H9 (cell line): ENCODE measurements around the gene RALA. TPM values are rescaled to one million over a fixed set of nuclear protein-coding genes. Genes with fewer than 3 reads are reported as not detected.

Source experiments
- DNase-seq: peaks from one replicate; pipeline ENCODE4 v3.0.0-alpha.2; 2017
- H2AFZ ChIP-seq: one replicate; pipeline ENCODE4 v1.6.1; 2013; ENCODE audit warnings: mild to moderate bottlenecking, low read length, control low read depth, moderate library complexity
- H2AK5ac ChIP-seq: 2 replicates; pipeline ENCODE4 v1.6.1; 2013; ENCODE audit warnings: low read length, control low read depth, mixed read lengths; ENCODE audit not compliant: insufficient read length
- H2BK120ac ChIP-seq: one replicate; pipeline ENCODE4 v1.6.1; 2013; ENCODE audit warnings: low read depth, mild to moderate bottlenecking, low read length, control low read depth, inconsistent platforms; ENCODE audit not compliant: poor library complexity, severe bottlenecking
- H2BK12ac ChIP-seq: 2 replicates; pipeline ENCODE4 v1.6.1; 2013; ENCODE audit warnings: low read length, control low read depth, mixed read lengths, low read depth; ENCODE audit not compliant: insufficient read length
- H2BK15ac ChIP-seq: 2 replicates; pipeline ENCODE4 v1.6.1; 2013; ENCODE audit warnings: low read depth, low read length, control low read depth
- H2BK20ac ChIP-seq: one replicate; pipeline ENCODE4 v1.6.1; 2013; ENCODE audit warnings: low read depth, mild to moderate bottlenecking, low read length, control low read depth, inconsistent platforms; ENCODE audit not compliant: poor library complexity, severe bottlenecking
- H2BK5ac ChIP-seq: 2 replicates; pipeline ENCODE4 v1.6.1; 2013; ENCODE audit warnings: low read length, control low read depth, mixed read lengths; ENCODE audit not compliant: insufficient read length
- H3K14ac ChIP-seq: 2 replicates; pipeline ENCODE4 v1.6.1; 2013; ENCODE audit warnings: low read length, control low read depth; ENCODE audit not compliant: insufficient read depth
- H3K18ac ChIP-seq: 2 replicates; pipeline ENCODE4 v1.6.1; 2013; ENCODE audit warnings: low read depth, mild to moderate bottlenecking, mixed read lengths, low read length, control low read depth; ENCODE audit not compliant: insufficient read length
- H3K23ac ChIP-seq: 2 replicates; pipeline ENCODE4 v1.6.1; 2013; ENCODE audit warnings: low read length, control low read depth, mixed read lengths, low read depth; ENCODE audit not compliant: insufficient read length
- H3K23me2 ChIP-seq: 2 replicates; pipeline ENCODE4 v1.6.1; 2013; ENCODE audit warnings: low read depth, mild to moderate bottlenecking, mixed read lengths, low read length, control low read depth; ENCODE audit not compliant: insufficient read length, poor library complexity, severe bottlenecking
- H3K27ac ChIP-seq: 2 replicates; pipeline ENCODE4 v1.5.1; 2013; ENCODE audit warnings: low read length, control low read depth, mixed read lengths, low read depth; ENCODE audit not compliant: insufficient read length
- H3K27me3 ChIP-seq: 2 replicates; pipeline ENCODE4 v1.6.1; 2013; ENCODE audit warnings: low read length, control low read depth, inconsistent platforms; ENCODE audit not compliant: insufficient read depth
- H3K4ac ChIP-seq: 2 replicates; pipeline ENCODE4 v1.6.1; 2013; ENCODE audit warnings: low read depth, mild to moderate bottlenecking, control low read depth, inconsistent platforms, low read length, moderate library complexity
- H3K4me1 ChIP-seq: 2 replicates; pipeline ENCODE4 v1.6.1; 2013; ENCODE audit warnings: low read length, control low read depth, inconsistent platforms; ENCODE audit not compliant: insufficient read depth
- H3K4me2 ChIP-seq: 2 replicates; pipeline ENCODE4 v1.6.1; 2013; ENCODE audit warnings: low read length, control low read depth, mixed read lengths; ENCODE audit not compliant: insufficient read length, insufficient read depth
- H3K56ac ChIP-seq: 2 replicates; pipeline ENCODE4 v1.6.1; 2013; ENCODE audit warnings: low read depth, mild to moderate bottlenecking, mixed read lengths, low read length, control low read depth; ENCODE audit not compliant: insufficient read length
- H3K79me1 ChIP-seq: 2 replicates; pipeline ENCODE4 v1.6.1; 2013; ENCODE audit warnings: low read depth, mild to moderate bottlenecking, moderate library complexity, low read length, control low read depth, inconsistent platforms; ENCODE audit not compliant: insufficient read depth, poor library complexity, severe bottlenecking
- H3K79me2 ChIP-seq: 2 replicates; pipeline ENCODE4 v1.6.1; 2013; ENCODE audit warnings: low read length, control low read depth, inconsistent platforms; ENCODE audit not compliant: insufficient read depth
- H3K9ac ChIP-seq: 2 replicates; pipeline ENCODE4 v1.6.1; 2013; ENCODE audit warnings: low read length, control low read depth, mixed read lengths; ENCODE audit not compliant: insufficient read length; ENCODE audit errors: extremely low read depth
- H3K9me3 ChIP-seq: one replicate; pipeline ENCODE4 v1.6.1; 2013; ENCODE audit warnings: low read depth, low read length, inconsistent platforms; ENCODE audit not compliant: control insufficient read depth
- H3T11ph ChIP-seq: one replicate; pipeline ENCODE4 v1.6.1; 2013; ENCODE audit warnings: mild to moderate bottlenecking, low read length, control low read depth, inconsistent platforms
- H4K20me1 ChIP-seq: one replicate; pipeline ENCODE4 v1.6.1; 2013; ENCODE audit not compliant: control insufficient read depth, insufficient read length, insufficient read depth
- H4K5ac ChIP-seq: 2 replicates; pipeline ENCODE4 v1.6.1; 2013; ENCODE audit warnings: low read depth, mild to moderate bottlenecking, mixed read lengths, low read length, control low read depth; ENCODE audit not compliant: insufficient read length
- H4K8ac ChIP-seq: replicated peaks from 2 replicates; pipeline ENCODE4 v1.6.1; 2013; ENCODE audit warnings: low read length, control low read depth, mixed read lengths, low read depth; ENCODE audit not compliant: insufficient read length
- H4K91ac ChIP-seq: 2 replicates; pipeline ENCODE4 v1.6.1; 2013; ENCODE audit warnings: low read depth, mild to moderate bottlenecking, moderate library complexity, mixed read lengths, low read length, control low read depth; ENCODE audit not compliant: insufficient read length
- H3K27ac Mint-ChIP-seq, 3 experiments: 2 replicates in 2 of 3; 3 replicates in 1 of 3; pipeline ENCODE4 v1.8.0; 2020 to 2021; ENCODE audit warnings: mixed read lengths in 3 of 3, mild to moderate bottlenecking in 1 of 3, moderate library complexity in 1 of 3
- H3K27me3 Mint-ChIP-seq: 2 replicates; pipeline ENCODE4 v1.8.0; 2021; ENCODE audit warnings: low read depth, mild to moderate bottlenecking, moderate library complexity, mixed read lengths
- H3K36me3 Mint-ChIP-seq, 3 experiments: 2 replicates in 2 of 3; 3 replicates in 1 of 3; pipeline ENCODE4 v1.8.0; 2020 to 2021; ENCODE audit warnings: low read depth in 3 of 3, mixed read lengths in 3 of 3; ENCODE audit not compliant: insufficient read depth in 1 of 3
- H3K4me1 Mint-ChIP-seq, 2 experiments: 2 replicates each; pipeline ENCODE4 v1.8.0; 2020; ENCODE audit warnings: mixed read lengths in 2 of 2
- H3K4me3 Mint-ChIP-seq, 2 experiments: 2 replicates in 1 of 2; 3 replicates in 1 of 2; pipeline ENCODE4 v1.8.0; 2020 to 2021; ENCODE audit warnings: mild to moderate bottlenecking in 2 of 2, mixed read lengths in 2 of 2, moderate library complexity in 1 of 2
- H3K9me3 Mint-ChIP-seq, 2 experiments: 2 replicates in 1 of 2; 3 replicates in 1 of 2; pipeline ENCODE4 v1.8.0; 2020; ENCODE audit warnings: mild to moderate bottlenecking in 2 of 2, mixed read lengths in 2 of 2, moderate library complexity in 1 of 2
- WGBS: extraction: QIAGEN DNeasy Blood & Tissue Kit; methylation state at CpG from one replicate; pipeline ENCODE4 v1.1.7; 2013; ENCODE audit warnings: missing lambda C conversion rate, low lambda C conversion rate, mixed read lengths; ENCODE audit not compliant: insufficient read length; ENCODE audit errors: extremely low coverage; 5-methylcytosine and 5-hydroxymethylcytosine counted together
- total RNA-seq: library from RNA; stranded (reverse); gene quantifications from 2 replicates; pipeline ENCODE4 v1.2.1, GENCODE V29; 2021
- TF ChIP-seq, protein P1 (sequence below): fragments of 200-600 bp; sonication (generic); conservative IDR thresholded peaks from 3 replicates; pipeline ENCODE4 v1.8.0; 2021; ENCODE audit warnings: antibody characterized with exemption, mild to moderate bottlenecking

The RALA gene
- total RNA-seq, 1 experiment from 2014 or later = 57.5 TPM

DNA sequence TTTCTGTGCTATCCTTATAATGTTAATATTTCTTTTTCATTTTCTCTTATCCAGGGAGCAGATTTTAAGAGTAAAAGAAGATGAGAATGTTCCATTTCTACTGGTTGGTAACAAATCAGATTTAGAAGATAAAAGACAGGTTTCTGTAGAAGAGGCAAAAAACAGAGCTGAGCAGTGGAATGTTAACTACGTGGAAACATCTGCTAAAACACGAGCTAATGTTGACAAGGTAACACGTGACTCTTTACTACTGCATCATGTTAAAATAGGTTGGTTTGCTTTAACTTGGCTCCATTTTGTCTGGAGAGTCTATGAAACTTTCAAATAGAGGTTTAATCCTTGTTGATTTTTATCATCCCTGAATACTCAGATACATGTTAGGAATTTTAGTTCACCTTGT lies 73.3 kb downstream of the RALA start:
- Mint-ChIP-seq H3K4me3 (no peak overlapping the region), H3K36me3 (peaks cover 22 to 72% (median 56%) of the 10 kb centered on the region in 3 experiments; a peak in 6 of 7 replicates), H3K27ac (peak overlapping the region in 1 of 3 experiments; percentile 24; a peak in 1 of 7 replicates), H3K4me1 (peaks cover 4 to 7% of the 10 kb centered on the region in 2 experiments; a peak in 3 of 4 replicates), H3K9me3 (no peaks in the 10 kb centered on the region), H3K27me3 (no peaks in the 10 kb centered on the region)
- H2BK12ac ChIP-seq = no peak overlapping the region
- no peak overlapping the region for H3K9ac ChIP-seq
- H2AK5ac ChIP-seq = no peak overlapping the region
- H3K18ac ChIP-seq = no peak overlapping the region
- H3K56ac ChIP-seq = no peak overlapping the region
- H3K9me3 ChIP-seq = no peaks in the 10 kb centered on the region
- H3K27me3 ChIP-seq = no peaks in the 10 kb centered on the region
- H3K4me2 ChIP-seq = no peak overlapping the region
- no peak overlapping the region for H3K14ac ChIP-seq
- no peaks in the 10 kb centered on the region for H4K20me1 ChIP-seq
- no peak overlapping the region for H2BK5ac ChIP-seq
- no peak overlapping the region for H4K8ac ChIP-seq
- TF ChIP-seq, protein P1, sequence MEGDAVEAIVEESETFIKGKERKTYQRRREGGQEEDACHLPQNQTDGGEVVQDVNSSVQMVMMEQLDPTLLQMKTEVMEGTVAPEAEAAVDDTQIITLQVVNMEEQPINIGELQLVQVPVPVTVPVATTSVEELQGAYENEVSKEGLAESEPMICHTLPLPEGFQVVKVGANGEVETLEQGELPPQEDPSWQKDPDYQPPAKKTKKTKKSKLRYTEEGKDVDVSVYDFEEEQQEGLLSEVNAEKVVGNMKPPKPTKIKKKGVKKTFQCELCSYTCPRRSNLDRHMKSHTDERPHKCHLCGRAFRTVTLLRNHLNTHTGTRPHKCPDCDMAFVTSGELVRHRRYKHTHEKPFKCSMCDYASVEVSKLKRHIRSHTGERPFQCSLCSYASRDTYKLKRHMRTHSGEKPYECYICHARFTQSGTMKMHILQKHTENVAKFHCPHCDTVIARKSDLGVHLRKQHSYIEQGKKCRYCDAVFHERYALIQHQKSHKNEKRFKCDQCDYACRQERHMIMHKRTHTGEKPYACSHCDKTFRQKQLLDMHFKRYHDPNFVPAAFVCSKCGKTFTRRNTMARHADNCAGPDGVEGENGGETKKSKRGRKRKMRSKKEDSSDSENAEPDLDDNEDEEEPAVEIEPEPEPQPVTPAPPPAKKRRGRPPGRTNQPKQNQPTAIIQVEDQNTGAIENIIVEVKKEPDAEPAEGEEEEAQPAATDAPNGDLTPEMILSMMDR = no peak
- no peak overlapping the region for H3T11ph ChIP-seq
- H3K23me2 ChIP-seq = no peaks in the 10 kb centered on the region
- H3K4me1 ChIP-seq = no peaks in the 10 kb centered on the region
- H4K5ac ChIP-seq = no peak overlapping the region
- no peak overlapping the region for H2BK120ac ChIP-seq
- no peak overlapping the region for H3K4ac ChIP-seq
- no peak overlapping the region for H2BK20ac ChIP-seq
- H2BK15ac ChIP-seq = no peak overlapping the region
- H4K91ac ChIP-seq = no peak overlapping the region
- no peak for DNase-seq
- H2AFZ ChIP-seq = no peak overlapping the region
- no peaks in the 10 kb centered on the region for H3K79me1 ChIP-seq
- no peak overlapping the region for H3K23ac ChIP-seq
- H3K79me2 ChIP-seq = no peaks in the 10 kb centered on the region
- H3K27ac ChIP-seq = no peak overlapping the region
- no CpG with 5 or more reads among the region's 3 CpGs for WGBS
